Esophagus muscularis mucosa (tissue), 4 donors: ENCODE results near the gene FBXO48. TPM values are rescaled to one million over a fixed set of nuclear protein-coding genes. Genes with fewer than 3 reads are reported as not detected.

Experiments
- DNase-seq: peaks from one replicate; pipeline ENCODE4 v3.0.0-alpha.2; 2017; ENCODE audit errors: extremely low spot score
- H3K27ac ChIP-seq, 4 donors: fragments of 200-600 bp; sonication (generic); replicated peaks in 1 of 4; 1 replicate in 3 of 4; 2 replicates in 1 of 4; pipeline ENCODE4 v1.5.1; 2016 to 2019; ENCODE audit warnings: mild to moderate bottlenecking in 1 of 4
- H3K27me3 ChIP-seq, 4 donors: fragments of 200-600 bp; sonication (generic); one replicate each; pipeline versions ENCODE4 v1.5.1 to v1.6.0; 2016 to 2019
- H3K36me3 ChIP-seq, 4 donors: fragments of 200-600 bp; sonication (generic); one replicate each; pipeline ENCODE4 v1.5.1; 2016 to 2019
- H3K4me1 ChIP-seq, 4 donors: fragments of 200-600 bp; sonication (generic); one replicate each; pipeline ENCODE4 v1.5.1; 2016 to 2019
- H3K4me3 ChIP-seq, 4 donors: fragments of 200-600 bp; sonication (generic); 1 replicate in 2 of 4; 2 replicates in 2 of 4; pipeline ENCODE4 v1.5.1; 2016 to 2019; ENCODE audit warnings: mild to moderate bottlenecking in 4 of 4, moderate library complexity in 1 of 4
- H3K9me3 ChIP-seq, 4 donors: fragments of 200-600 bp; sonication (generic); 1 replicate in 3 of 4; 2 replicates in 1 of 4; pipeline ENCODE4 v1.5.1; 2016 to 2019
- EP300 ChIP-seq: sonication (generic); formaldehyde crosslinking; IDR thresholded peaks from one replicate; pipeline ENCODE4 v1.6.1; 2017; ENCODE audit warnings: antibody characterized with exemption
- POLR2A ChIP-seq: fragments of 450-650 bp; IDR thresholded peaks from one replicate; pipeline ENCODE4 v1.6.1; 2017; ENCODE audit warnings: antibody characterized with exemption, moderate library complexity, mild to moderate bottlenecking, low read depth
- POLR2AphosphoS5 ChIP-seq, 2 donors: sonication (generic); formaldehyde crosslinking; IDR thresholded peaks; one replicate each; pipeline ENCODE4 v1.6.1; 2017; ENCODE audit warnings: antibody characterized with exemption in 2 of 2
- WGBS: methylation state at CpG from one replicate; pipeline ENCODE4 v1.1.5; 2018; 5-methylcytosine and 5-hydroxymethylcytosine counted together
- intact Hi-C: fragments of 100-400 bp; cut with DNase I; formaldehyde crosslinking; loops from one replicate; pipeline ENCODE4 v1.15.1; 2023
- total RNA-seq, 4 donors: library from RNA; depleted of rRNA; stranded (reverse); fragments of >200 nt; gene quantifications; one replicate each; pipeline versions ENCODE4 v1.1.0 to v1.2.1, GENCODE V29; 2016
- TF ChIP-seq, protein P1 (sequence below), 3 experiments: fragments of 200-600 bp in 2 of 3; fragments of 450-650 bp in 1 of 3; sonication (generic) in 2 of 3; IDR thresholded peaks; one replicate each; pipeline ENCODE4 v1.5.1; 2017 to 2019; ENCODE audit warnings: antibody characterized with exemption in 3 of 3, mild to moderate bottlenecking in 2 of 3, moderate library complexity in 1 of 3

FBXO48 gene
- total RNA-seq, 4 donors from 2014 or later, result 0.33 to 0.83 (median 0.59) TPM

DNA sequence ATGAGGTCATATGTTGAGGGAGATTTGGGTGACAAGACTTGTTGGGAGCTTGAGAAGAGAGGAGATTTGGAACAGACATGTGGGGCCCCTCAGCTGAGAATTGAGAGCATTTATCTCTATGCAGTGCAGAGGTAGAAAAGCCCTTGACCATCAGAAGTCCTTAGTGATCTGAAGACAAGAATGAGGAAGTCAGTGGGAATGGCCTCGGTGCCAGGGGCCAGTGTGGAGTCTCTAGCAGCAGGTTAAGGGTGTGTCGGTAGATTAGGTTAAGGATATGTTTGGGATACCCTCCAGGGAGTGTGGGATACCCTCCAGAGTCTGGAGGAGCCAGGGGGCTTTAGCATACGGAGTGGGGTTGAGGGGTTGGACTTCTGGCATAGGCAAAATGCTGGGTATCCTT, 41.6 kb downstream of the FBXO48 start:
- H3K4me3 ChIP-seq, result no peak overlapping the region
- DNase-seq, result peak; percentile 66
- H3K4me1 ChIP-seq, result peaks cover 0 to 20% (median 16%) of the 10 kb centered on the region in 4 donors
- H3K27me3 ChIP-seq, result no peaks in the 10 kb centered on the region
- H3K27ac ChIP-seq, result no peak overlapping the region
- intact Hi-C loops, result no loop called here
- no peak for TF ChIP-seq POLR2A
- no peak for TF ChIP-seq EP300
- no peak for TF ChIP-seq POLR2AphosphoS5 (IDR thresholded peaks at IDR 0.05)
- TF ChIP-seq, protein P1, sequence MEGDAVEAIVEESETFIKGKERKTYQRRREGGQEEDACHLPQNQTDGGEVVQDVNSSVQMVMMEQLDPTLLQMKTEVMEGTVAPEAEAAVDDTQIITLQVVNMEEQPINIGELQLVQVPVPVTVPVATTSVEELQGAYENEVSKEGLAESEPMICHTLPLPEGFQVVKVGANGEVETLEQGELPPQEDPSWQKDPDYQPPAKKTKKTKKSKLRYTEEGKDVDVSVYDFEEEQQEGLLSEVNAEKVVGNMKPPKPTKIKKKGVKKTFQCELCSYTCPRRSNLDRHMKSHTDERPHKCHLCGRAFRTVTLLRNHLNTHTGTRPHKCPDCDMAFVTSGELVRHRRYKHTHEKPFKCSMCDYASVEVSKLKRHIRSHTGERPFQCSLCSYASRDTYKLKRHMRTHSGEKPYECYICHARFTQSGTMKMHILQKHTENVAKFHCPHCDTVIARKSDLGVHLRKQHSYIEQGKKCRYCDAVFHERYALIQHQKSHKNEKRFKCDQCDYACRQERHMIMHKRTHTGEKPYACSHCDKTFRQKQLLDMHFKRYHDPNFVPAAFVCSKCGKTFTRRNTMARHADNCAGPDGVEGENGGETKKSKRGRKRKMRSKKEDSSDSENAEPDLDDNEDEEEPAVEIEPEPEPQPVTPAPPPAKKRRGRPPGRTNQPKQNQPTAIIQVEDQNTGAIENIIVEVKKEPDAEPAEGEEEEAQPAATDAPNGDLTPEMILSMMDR (IDR thresholded peaks at IDR 0.05), result no peak
- no peaks in the 10 kb centered on the region for H3K9me3 ChIP-seq
- no peaks in the 10 kb centered on the region for H3K36me3 ChIP-seq
- 86% methylated on average over 3 of the region's 3 CpGs for WGBS

DNA sequence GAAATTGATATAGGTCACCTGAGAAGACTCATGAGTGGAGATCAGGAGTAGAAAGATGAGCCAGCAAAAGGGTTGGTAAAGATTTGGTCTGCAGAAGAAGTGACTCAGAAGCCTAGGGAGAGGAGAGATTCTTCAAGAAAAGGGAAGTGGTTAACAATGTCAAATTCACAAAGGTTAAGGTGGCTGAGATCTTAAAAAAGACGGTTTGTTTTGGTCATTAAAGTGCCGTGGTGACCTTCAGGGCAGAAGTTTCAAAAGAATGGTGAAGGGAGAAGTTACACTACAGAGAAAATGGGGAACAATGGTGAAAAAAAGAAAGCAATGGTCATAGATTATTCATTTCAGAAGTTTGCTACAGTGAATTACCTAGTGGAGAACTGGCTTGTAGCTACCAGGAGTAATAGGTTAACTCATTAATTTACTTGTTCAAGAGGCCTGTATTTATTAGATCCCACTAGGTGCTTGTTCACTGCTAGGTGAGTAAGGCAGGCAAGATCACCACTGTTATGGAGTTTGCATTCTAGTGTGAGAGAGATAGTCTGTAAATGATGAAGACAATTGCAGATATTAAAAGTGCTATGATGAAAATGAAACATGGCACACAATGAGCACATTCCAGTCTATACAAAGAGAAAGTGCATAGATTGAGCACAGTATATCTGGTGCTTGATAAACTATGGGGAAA, 43.0 kb downstream of the FBXO48 start:
- 34% methylated on average over 2 of the region's 2 CpGs for WGBS
- no peak overlapping the region for H3K27ac ChIP-seq

DNA sequence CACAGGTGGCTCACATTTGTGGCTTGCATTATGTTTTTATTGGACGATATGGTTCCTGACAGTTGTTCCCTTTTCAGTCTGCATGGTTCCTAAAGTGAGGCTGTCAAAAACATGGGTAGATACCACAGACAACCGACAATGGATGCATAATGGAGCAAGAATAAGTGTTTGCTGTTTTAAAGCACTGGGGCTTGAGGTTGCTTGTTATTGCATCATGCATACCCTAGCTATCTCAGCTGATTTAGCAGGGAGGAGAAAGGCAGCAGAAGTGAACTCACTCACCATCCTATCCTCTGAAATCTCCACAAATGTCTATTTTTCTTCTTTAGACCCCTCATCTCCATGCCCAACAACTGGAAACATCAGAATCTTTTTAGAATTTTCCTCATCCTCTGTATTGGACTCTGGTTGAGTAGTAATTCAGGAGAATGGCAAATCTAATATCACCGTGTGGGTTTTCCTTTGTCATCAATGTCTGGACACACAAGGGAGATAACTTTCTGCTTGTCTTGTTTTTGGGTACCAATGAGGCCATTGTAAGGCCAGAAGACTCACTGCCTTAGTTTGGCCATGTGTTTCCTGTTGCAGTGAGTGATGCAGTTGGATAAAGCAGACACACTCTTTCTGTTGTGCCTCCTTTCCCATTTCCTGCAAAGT, 46.7 kb downstream of the FBXO48 start:
- Histone ChIP-seq H3K27me3 (peaks cover 0 to 4% (median 0%) of the 10 kb centered on the region in 4 donors), H3K36me3 (no peaks in the 10 kb centered on the region), H3K4me1 (no peaks in the 10 kb centered on the region), H3K9me3 (no peaks in the 10 kb centered on the region), H3K27ac (no peak overlapping the region), H3K4me3 (no peak overlapping the region)
- intact Hi-C loops, result no loop called here
- no peak for DNase-seq
- 75% methylated on average over 3 of the region's 3 CpGs for WGBS
- TF ChIP-seq, protein P1 (IDR thresholded peaks at IDR 0.05), result no peak
- no peak for TF ChIP-seq POLR2AphosphoS5 (IDR thresholded peaks at IDR 0.05)
- no peak for TF ChIP-seq POLR2A

More for the DNA sequence above, 43.0 kb downstream of the FBXO48 start:
- TF ChIP-seq POLR2A (no peak), POLR2AphosphoS5 (IDR thresholded peaks at IDR 0.05) (no peak), EP300 (no peak)
- TF ChIP-seq, protein P1 (IDR thresholded peaks at IDR 0.05), result no peak
- intact Hi-C loops, result no loop called here
- Histone ChIP-seq H3K36me3 (no peaks in the 10 kb centered on the region), H3K27me3 (no peaks in the 10 kb centered on the region), H3K4me1 (peaks cover 0 to 20% (median 16%) of the 10 kb centered on the region in 4 donors), H3K4me3 (no peak overlapping the region), H3K9me3 (no peaks in the 10 kb centered on the region)
- DNase-seq, result no peak

DNA sequence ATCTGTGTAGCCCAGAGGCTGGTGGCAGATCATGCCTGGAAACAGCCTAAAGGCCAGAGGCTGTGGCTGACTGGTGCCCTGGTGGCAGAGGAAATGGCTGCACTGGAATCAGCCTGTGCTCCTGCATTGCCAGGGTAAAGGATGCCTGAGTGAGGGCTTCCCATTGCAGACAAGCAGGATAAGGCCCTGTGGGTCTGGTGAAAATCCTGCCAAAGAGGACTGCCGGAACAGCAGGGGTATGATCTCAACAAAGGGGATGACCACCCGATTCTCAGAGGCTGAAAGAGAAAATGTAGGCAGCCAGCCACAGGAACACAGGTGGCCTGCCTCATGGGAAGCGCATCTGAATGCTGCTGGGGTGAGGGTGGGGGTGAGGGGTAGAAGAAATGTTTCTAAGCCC, 48.2 kb downstream of the FBXO48 start:
- Histone ChIP-seq H3K9me3 (no peaks in the 10 kb centered on the region), H3K4me1 (no peaks in the 10 kb centered on the region), H3K36me3 (no peaks in the 10 kb centered on the region), H3K27ac (no peak overlapping the region), H3K27me3 (peaks cover 0 to 4% (median 0%) of the 10 kb centered on the region in 4 donors), H3K4me3 (no peak overlapping the region)
- intact Hi-C loops, result no loop called here
- no peak for TF ChIP-seq POLR2A
- TF ChIP-seq, protein P1 (IDR thresholded peaks at IDR 0.05), result no peak
- TF ChIP-seq EP300, result no peak
- no peak for TF ChIP-seq POLR2AphosphoS5 (IDR thresholded peaks at IDR 0.05)
- 75% methylated on average over 3 of the region's 3 CpGs for WGBS
- DNase-seq, result peak; percentile 66
